ENCODE data around the gene MYEOV.

MYEOV gene

DNA sequence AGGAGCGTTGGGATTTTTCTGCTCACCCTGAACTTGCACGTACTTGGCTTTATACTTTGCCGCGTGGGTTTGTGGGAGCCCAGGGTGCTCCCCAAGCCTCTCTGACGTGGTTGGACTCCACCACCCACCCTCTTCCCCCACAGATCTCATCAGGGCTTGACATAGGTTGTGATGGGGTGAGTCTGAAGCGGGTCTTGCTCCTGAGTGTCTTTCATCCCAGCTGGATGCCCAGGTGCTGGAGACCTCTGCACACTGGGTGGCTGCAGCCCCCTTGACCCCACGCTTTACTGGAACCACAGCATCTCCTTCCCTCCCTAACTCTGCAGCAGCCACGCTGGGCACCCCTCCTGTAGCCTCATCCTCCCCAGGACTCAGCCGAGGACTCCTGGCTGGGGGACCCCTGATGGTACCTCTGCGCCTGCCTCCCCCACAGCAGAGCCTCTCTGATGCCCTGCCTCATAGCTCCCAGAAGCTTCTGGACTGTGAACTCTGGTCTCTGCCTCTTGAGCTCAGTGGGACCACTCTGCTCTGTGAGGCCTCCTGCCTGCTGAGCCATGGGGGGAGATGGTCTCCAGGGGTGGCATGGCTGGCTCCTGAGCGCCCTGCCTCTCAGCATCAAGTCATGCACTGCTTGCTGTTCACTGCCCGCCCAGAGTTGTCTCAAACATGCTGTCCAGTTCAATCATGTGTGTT, 45.2 kb downstream of the MYEOV start:
- Histone ChIP-seq H3K9me3 (ENCODE audit: control insufficient read depth, insufficient read depth, low read length) (no peaks in the 10 kb centered on the region), H3K4me1 (ENCODE audit: control insufficient read depth, insufficient read depth, low read length) (no peaks in the 10 kb centered on the region), H3K4me3 (ENCODE audit: low read depth, low read length) (no peak overlapping the region), H3K27me3 (ENCODE audit: control insufficient read depth, insufficient read depth, low read length) (no peaks in the 10 kb centered on the region), H3K27ac (ENCODE audit: low read depth, low read length) (no peak overlapping the region), H3K36me3 (ENCODE audit: control insufficient read depth, insufficient read depth, low read length) (no peaks in the 10 kb centered on the region), H3K9ac (ENCODE audit: low read depth, low read length) (no peak overlapping the region)

DNA sequence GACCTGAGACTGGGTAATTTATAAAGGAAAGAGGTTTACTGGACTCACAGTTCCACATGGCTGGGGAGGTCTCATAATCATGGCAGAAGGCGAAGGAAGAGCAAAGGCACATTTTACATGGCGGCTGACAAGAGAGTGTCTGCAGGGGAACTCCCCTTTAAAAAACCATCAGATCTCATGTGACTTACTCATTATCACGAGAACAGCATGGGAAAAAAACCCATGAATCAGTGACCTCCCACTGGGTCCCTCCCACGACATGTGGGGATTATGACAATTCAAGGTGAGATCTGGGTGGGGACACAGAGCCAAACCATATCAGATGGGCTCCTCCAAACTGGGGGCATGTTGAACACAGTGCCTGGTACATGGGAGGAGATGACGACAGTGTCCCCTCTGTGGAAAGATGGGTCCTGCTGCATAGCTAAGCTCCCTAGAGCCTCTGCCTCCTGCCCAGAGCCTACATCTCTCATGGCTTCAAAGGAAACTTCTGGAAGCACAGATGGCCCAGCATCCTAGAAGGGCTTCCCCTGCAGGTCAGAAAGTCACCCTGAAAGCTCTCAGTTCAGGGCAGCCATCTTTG, 46.1 kb downstream of the MYEOV start:
- Histone ChIP-seq H3K27me3 (ENCODE audit: control insufficient read depth, insufficient read depth, low read length) (no peaks in the 10 kb centered on the region), H3K4me1 (ENCODE audit: control insufficient read depth, insufficient read depth, low read length) (no peaks in the 10 kb centered on the region), H3K27ac (ENCODE audit: low read depth, low read length) (no peak overlapping the region), H3K9me3 (ENCODE audit: control insufficient read depth, insufficient read depth, low read length) (no peaks in the 10 kb centered on the region), H3K36me3 (ENCODE audit: control insufficient read depth, insufficient read depth, low read length) (no peaks in the 10 kb centered on the region), H3K9ac (ENCODE audit: low read depth, low read length) (no peak overlapping the region), H3K4me3 (ENCODE audit: low read depth, low read length) (no peak overlapping the region)

DNA sequence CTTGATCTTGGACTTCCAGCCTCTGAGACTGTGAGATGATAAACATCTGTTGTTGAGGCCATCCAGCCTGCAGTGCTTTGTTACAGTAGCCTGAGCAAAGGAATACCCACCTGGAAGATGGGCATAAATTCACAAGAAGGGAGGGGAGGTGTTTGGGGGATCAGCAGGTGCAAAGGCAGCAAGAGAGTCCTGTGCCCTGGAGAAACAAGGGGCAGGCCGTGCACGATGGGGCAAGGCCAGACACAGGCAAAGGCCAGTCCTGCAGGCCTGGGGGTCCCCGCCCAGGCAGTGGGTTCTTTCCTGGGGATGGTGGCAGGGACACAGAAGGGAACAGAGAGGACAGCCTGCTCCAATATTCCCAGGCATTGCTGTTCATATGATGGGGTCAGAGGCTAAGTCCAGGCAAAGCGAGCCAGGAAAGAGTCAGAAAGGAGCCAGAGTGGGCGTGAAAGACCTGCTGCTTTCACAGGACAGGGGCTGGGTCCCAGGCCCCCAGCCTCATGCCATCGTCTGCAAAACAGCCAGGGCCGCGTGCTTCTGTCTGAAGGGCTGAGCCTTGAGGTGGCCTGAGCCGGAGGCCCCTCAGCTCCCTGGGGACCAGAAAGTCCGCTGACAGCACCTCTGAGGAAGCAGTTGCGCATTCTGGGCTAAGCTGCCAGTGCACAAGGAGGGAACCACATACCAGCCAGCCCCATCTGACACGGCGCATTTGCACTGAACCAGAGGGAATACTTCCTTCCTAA, 48.8 kb downstream of the MYEOV start:
- H3K27ac ChIP-seq (ENCODE audit: low read depth, low read length), result no peak overlapping the region

DNA sequence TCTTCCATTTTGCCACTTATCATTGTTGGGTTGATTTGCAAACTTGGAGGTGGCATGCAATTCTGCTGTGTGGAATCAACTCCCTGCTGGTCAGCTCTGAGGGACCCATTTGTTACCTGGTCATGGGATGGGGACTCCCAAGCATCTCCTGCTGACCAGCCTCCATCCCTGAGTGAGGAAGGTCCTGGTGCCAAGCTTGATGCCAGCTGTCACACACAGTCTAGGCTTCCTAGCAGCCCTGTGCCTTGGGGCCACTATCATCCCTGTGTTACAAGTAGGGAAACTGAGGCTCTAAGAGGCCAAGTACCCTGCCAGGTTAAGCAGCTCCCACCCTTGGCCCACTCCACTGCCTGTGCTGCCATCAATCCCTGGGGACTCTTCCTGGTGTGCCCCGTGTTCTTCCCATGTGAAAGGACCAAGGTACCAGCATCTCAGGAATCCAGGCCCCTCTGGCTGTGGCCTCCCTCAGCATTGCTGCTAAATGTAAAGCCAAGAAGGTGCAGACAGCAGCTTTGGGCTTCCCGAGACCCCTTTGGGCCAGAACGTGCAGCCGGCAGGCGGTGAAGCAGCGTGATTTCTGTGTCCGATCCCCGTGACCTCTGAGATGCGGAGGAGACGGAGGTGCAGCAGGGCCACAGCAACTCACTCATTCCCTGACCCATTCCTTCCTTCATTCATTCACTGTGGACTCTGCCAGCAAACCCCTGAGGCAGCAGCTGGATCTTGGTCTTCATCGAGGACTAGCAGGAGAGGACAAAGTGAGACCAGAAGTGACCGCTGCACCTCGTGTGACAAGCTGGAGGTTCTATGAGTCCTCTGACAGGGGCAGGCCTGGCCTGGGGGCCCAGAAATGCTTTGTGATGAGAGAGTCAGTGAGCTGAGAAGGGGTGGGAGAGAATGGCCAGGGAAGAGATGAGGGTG, 49.7 kb downstream of the MYEOV start:
- Histone ChIP-seq H3K9me3 (ENCODE audit: control insufficient read depth, insufficient read depth, low read length) (no peaks in the 10 kb centered on the region; the same call in 1 of the 2 replicates), H3K27me3 (ENCODE audit: control insufficient read depth, insufficient read depth, low read length) (no peaks in the 10 kb centered on the region), H3K4me3 (ENCODE audit: low read depth, low read length) (no peak overlapping the region), H3K9ac (ENCODE audit: low read depth, low read length) (no peak overlapping the region), H3K4me1 (ENCODE audit: control insufficient read depth, insufficient read depth, low read length) (no peaks in the 10 kb centered on the region), H3K36me3 (ENCODE audit: control insufficient read depth, insufficient read depth, low read length) (no peaks in the 10 kb centered on the region), H3K27ac (ENCODE audit: low read depth, low read length) (no peak overlapping the region)

More for the DNA sequence above, 48.8 kb downstream of the MYEOV start:
- Histone ChIP-seq H3K4me1 (ENCODE audit: control insufficient read depth, insufficient read depth, low read length) (no peaks in the 10 kb centered on the region), H3K36me3 (ENCODE audit: control insufficient read depth, insufficient read depth, low read length) (no peaks in the 10 kb centered on the region), H3K9ac (ENCODE audit: low read depth, low read length) (no peak overlapping the region), H3K4me3 (ENCODE audit: low read depth, low read length) (no peak overlapping the region), H3K9me3 (ENCODE audit: control insufficient read depth, insufficient read depth, low read length) (no peaks in the 10 kb centered on the region), H3K27me3 (ENCODE audit: control insufficient read depth, insufficient read depth, low read length) (no peaks in the 10 kb centered on the region)

DNA sequence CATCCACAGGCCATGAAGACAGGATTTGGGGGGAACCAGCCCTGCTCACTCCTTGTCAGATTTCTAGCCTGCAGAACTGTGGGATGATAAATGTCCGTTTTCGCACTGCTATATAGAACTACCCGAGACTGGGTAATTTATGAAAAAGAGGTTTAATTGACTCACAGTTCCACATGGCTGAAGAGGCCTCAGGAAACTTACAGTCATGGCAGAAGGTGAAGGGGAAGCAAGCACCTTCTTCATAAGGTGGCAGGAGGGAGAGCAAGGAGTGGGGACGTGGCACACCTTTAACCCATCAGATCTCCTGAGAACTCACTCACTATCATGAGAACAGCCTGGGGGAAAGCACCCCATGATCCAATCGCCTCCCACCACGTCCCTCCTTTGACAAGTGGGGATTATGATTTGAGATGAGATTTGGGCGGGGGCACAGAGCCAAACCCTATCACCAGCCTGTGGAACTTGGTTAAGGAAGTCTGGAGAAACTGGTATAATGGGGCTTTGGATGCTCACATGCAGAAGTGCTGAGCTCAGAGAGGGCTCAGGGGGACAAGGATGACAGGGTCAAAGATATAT, 50.7 kb downstream of the MYEOV start:
- H3K27ac ChIP-seq (ENCODE audit: low read depth, low read length), result no peak overlapping the region
- no peaks in the 10 kb centered on the region for H3K4me1 ChIP-seq (ENCODE audit: control insufficient read depth, insufficient read depth, low read length)
- H3K36me3 ChIP-seq (ENCODE audit: control insufficient read depth, insufficient read depth, low read length), result no peaks in the 10 kb centered on the region
- H3K9me3 ChIP-seq (ENCODE audit: control insufficient read depth, insufficient read depth, low read length), result no peaks in the 10 kb centered on the region; the same call in 1 of the 2 replicates
- H3K4me3 ChIP-seq (ENCODE audit: low read depth, low read length), result no peak overlapping the region
- no peaks in the 10 kb centered on the region for H3K27me3 ChIP-seq (ENCODE audit: control insufficient read depth, insufficient read depth, low read length)
- no peak overlapping the region for H3K9ac ChIP-seq (ENCODE audit: low read depth, low read length)

Data from HUES48 (cell line).